Measurements from ENCODE around the gene SPATA21. TPM values are rescaled to one million over a fixed set of nuclear protein-coding genes. Genes with fewer than 3 reads are reported as not detected.
A peak's percentile ranks its signal among the peaks of the same experiment; 100 is the strongest.

The SPATA21 gene
- total RNA-seq, 1 experiment from 2014 or later, result not detected

- H3K36me3 Mint-ChIP-seq, result peaks cover 25% of the 10 kb centered on the region
- DNase-seq (ENCODE audit: low spot score), result no peak
- CTCF ChIA-PET, result interaction anchor here (1.0 kb wide), 1 partner anchor 158 kb away, joined by 3 read pairs; no protein-coding TSS in a partner anchor
- no peaks in the 10 kb centered on the region for H3K27me3 Mint-ChIP-seq (ENCODE audit: low read depth)
- H3K27ac Mint-ChIP-seq, result no peak overlapping the region; the same call in 1 of the 2 replicates
- POLR2A ChIA-PET, result no interaction called here
- H3K4me1 Mint-ChIP-seq, result no peaks in the 10 kb centered on the region
- H3K4me3 Mint-ChIP-seq, result no peak overlapping the region
- TF ChIP-seq ARID4B (CRISPR knock-in tag; IDR thresholded peaks at IDR 0.05; ENCODE audit: borderline replicate concordance), result no peak
- no peak for TF ChIP-seq EMX1 (CRISPR knock-in tag; IDR thresholded peaks at IDR 0.05)
- no peak for TF ChIP-seq MXD4 (CRISPR knock-in tag; IDR thresholded peaks at IDR 0.05; ENCODE audit: borderline replicate concordance)
- TF ChIP-seq E2F4 (CRISPR knock-in tag; IDR thresholded peaks at IDR 0.05; ENCODE audit: borderline replicate concordance, low read depth), result no peak
- no peak for TF ChIP-seq E2F5 (CRISPR knock-in tag; IDR thresholded peaks at IDR 0.05)
- no peak for TF ChIP-seq MYBL2 (CRISPR knock-in tag; IDR thresholded peaks at IDR 0.05)
- no peak for TF ChIP-seq TEAD1 (CRISPR knock-in tag; IDR thresholded peaks at IDR 0.05)
- no peak for TF ChIP-seq KAT7 (CRISPR knock-in tag; IDR thresholded peaks at IDR 0.05; ENCODE audit: borderline replicate concordance)
- no peak for TF ChIP-seq E2F1 (CRISPR knock-in tag; IDR thresholded peaks at IDR 0.05)
- no peak for TF ChIP-seq IRF1 (CRISPR knock-in tag; IDR thresholded peaks at IDR 0.05)
- no peak for TF ChIP-seq ZNF416 (CRISPR knock-in tag; IDR thresholded peaks at IDR 0.05)
- TF ChIP-seq ATF3 (CRISPR knock-in tag; conservative IDR thresholded peaks at IDR 0.05), result no peak
- no peak for TF ChIP-seq CDX4 (CRISPR knock-in tag; IDR thresholded peaks at IDR 0.05; ENCODE audit: borderline replicate concordance)
- no peak for TF ChIP-seq CBFB (CRISPR knock-in tag; IDR thresholded peaks at IDR 0.05; ENCODE audit: low read depth)
- no peak for ATAC-seq
- H3K9me3 Mint-ChIP-seq, result no peaks in the 10 kb centered on the region
Observed at GRCh38 chr1:16462773-16463330, 25.6 kb upstream of the SPATA21 start.

GRCh38 chr1:16461681-16462080 lies 24.5 kb upstream of the SPATA21 start:
- ChIA-PET POLR2A (no interaction called here), CTCF (interaction anchor here (1.0 kb wide), 1 partner anchor 159 kb away, joined by 3 read pairs; no protein-coding TSS in a partner anchor)
- Mint-ChIP-seq H3K27me3 (ENCODE audit: low read depth) (no peaks in the 10 kb centered on the region), H3K4me1 (no peaks in the 10 kb centered on the region), H3K9me3 (no peaks in the 10 kb centered on the region), H3K36me3 (peaks cover 26% of the 10 kb centered on the region), H3K4me3 (no peak overlapping the region), H3K27ac (peak overlapping the region; percentile 77; the same call in 1 of the 2 replicates)
- DNase-seq (ENCODE audit: low spot score) (no peak), ATAC-seq (no peak)
- TF ChIP-seq JUN (CRISPR knock-in tag; IDR thresholded peaks at IDR 0.05) (no peak), STAT6 (CRISPR knock-in tag; conservative IDR thresholded peaks at IDR 0.05; ENCODE audit: low read depth) (no peak), ETV6 (CRISPR knock-in tag; IDR thresholded peaks at IDR 0.05) (no peak), MLX (CRISPR knock-in tag; IDR thresholded peaks at IDR 0.05) (no peak), MAX (CRISPR knock-in tag; IDR thresholded peaks at IDR 0.05) (no peak), USF2 (CRISPR knock-in tag; IDR thresholded peaks at IDR 0.05) (no peak)

Measured in WTC11 (cell line).